Chondrocyte (in vitro differentiated cells): ENCODE measurements around the gene NR3C2. TPM values are rescaled to one million over a fixed set of nuclear protein-coding genes. Genes with fewer than 3 reads are reported as not detected.

Experiments used
- DNase-seq: peaks from one replicate; pipeline ENCODE4 v3.0.0; 2021; ENCODE audit warnings: mixed read lengths, low spot score
- H3K27ac Mint-ChIP-seq: one replicate; pipeline ENCODE4 v1.8.0; 2021; ENCODE audit warnings: mild to moderate bottlenecking, moderate library complexity, mixed read lengths; ENCODE audit not compliant: unreplicated experiment
- H3K27me3 Mint-ChIP-seq: 2 replicates; pipeline ENCODE4 v1.8.0; 2021; ENCODE audit warnings: low read depth, mixed read lengths
- H3K36me3 Mint-ChIP-seq: 2 replicates; pipeline ENCODE4 v1.8.0; 2021; ENCODE audit warnings: low read depth, mixed read lengths
- H3K4me1 Mint-ChIP-seq: 2 replicates; pipeline ENCODE4 v1.8.0; 2021; ENCODE audit warnings: low read depth, mild to moderate bottlenecking, mixed read lengths
- H3K4me3 Mint-ChIP-seq: one replicate; pipeline ENCODE4 v1.8.0; 2021; ENCODE audit warnings: mild to moderate bottlenecking, moderate library complexity, mixed read lengths; ENCODE audit not compliant: unreplicated experiment
- H3K9me3 Mint-ChIP-seq: 2 replicates; pipeline ENCODE4 v1.8.0; 2021; ENCODE audit warnings: low read depth, mixed read lengths
- total RNA-seq: library from RNA; stranded (reverse); gene quantifications from 3 replicates; pipeline ENCODE4 v1.2.1, GENCODE V29; 2021
- TF ChIP-seq, protein P1 (sequence below): fragments of 200-600 bp; sonication (generic); IDR thresholded peaks from 2 replicates; pipeline ENCODE4 v1.5.0; 2021; ENCODE audit warnings: antibody characterized with exemption, mild to moderate bottlenecking, moderate library complexity

Gene NR3C2
- total RNA-seq, 1 donor from 2014 or later, result 0.20 TPM

DNA sequence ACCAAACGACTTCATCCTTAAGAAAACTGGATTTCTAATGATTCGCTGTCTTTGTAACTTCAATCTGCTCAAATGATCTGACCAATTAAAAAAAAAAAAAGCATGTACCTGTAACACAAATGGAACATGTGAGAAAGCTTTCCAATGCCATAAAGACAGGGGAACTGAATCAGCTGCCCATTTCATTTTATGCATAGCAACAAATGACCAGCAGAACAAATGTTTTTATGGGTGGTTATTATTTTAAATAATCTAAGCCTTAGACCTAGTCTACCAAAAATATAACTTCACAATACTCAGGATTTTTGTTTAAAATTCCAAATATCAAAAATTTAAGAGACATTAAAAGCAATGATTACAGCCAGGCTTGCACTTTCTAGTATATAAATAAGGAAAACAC, 145.7 kb downstream of the NR3C2 start:
- H3K36me3 Mint-ChIP-seq, result no peaks in the 10 kb centered on the region
- H3K9me3 Mint-ChIP-seq, result peaks cover 6% of the 10 kb centered on the region
- no peak overlapping the region for H3K4me3 Mint-ChIP-seq
- TF ChIP-seq, protein P1, sequence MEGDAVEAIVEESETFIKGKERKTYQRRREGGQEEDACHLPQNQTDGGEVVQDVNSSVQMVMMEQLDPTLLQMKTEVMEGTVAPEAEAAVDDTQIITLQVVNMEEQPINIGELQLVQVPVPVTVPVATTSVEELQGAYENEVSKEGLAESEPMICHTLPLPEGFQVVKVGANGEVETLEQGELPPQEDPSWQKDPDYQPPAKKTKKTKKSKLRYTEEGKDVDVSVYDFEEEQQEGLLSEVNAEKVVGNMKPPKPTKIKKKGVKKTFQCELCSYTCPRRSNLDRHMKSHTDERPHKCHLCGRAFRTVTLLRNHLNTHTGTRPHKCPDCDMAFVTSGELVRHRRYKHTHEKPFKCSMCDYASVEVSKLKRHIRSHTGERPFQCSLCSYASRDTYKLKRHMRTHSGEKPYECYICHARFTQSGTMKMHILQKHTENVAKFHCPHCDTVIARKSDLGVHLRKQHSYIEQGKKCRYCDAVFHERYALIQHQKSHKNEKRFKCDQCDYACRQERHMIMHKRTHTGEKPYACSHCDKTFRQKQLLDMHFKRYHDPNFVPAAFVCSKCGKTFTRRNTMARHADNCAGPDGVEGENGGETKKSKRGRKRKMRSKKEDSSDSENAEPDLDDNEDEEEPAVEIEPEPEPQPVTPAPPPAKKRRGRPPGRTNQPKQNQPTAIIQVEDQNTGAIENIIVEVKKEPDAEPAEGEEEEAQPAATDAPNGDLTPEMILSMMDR, result no peak
- peaks cover 2% of the 10 kb centered on the region for H3K27me3 Mint-ChIP-seq
- no peaks in the 10 kb centered on the region for H3K4me1 Mint-ChIP-seq
- H3K27ac Mint-ChIP-seq, result no peak overlapping the region
- DNase-seq, result no peak

DNA sequence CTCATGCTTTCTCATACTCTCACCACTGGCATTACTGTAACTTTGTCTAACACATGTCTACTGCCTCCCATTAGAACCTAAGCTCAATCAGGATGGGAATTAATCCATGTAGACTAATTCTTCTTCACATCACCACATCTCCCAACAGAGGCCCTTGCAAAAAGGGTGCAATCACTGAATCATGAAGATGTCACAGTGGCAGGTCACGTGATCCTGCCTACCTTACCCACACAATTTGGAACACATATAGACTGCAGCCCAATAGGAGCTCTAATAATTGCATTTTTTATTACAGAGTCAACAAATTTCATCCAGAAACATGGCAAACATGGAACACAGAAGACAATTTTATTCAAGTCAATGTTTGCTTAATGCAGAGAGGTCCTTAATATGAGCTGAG, 146.6 kb downstream of the NR3C2 start:
- H3K9me3 Mint-ChIP-seq, result peaks cover 3% of the 10 kb centered on the region
- TF ChIP-seq, protein P1, result no peak
- no peaks in the 10 kb centered on the region for H3K36me3 Mint-ChIP-seq
- H3K4me1 Mint-ChIP-seq, result no peaks in the 10 kb centered on the region
- H3K27ac Mint-ChIP-seq, result no peak overlapping the region
- no peak for DNase-seq
- H3K27me3 Mint-ChIP-seq, result peaks cover 2% of the 10 kb centered on the region
- H3K4me3 Mint-ChIP-seq, result no peak overlapping the region

DNA sequence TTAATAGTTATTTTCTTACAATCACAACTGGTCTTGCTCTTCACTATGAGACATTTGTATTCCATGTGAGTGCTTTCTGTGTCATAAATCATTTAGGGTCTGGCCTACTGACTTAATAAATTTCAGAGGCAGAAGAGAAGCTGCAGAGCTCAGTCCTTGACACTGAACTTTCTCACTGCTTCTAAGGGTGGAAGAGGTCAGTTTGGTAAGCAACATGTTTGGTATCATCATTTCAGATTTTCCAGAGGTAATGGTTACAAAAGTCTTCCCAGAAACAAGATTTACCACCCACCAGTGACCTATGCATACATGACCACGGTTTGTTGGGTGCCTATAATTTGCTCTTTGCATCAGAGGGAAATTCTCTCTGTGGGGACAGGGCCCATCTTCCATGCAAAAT, 148.6 kb downstream of the NR3C2 start:
- peaks cover 8% of the 10 kb centered on the region for H3K27me3 Mint-ChIP-seq
- no peak for DNase-seq
- H3K4me1 Mint-ChIP-seq, result no peaks in the 10 kb centered on the region
- H3K27ac Mint-ChIP-seq, result no peak overlapping the region
- TF ChIP-seq, protein P1, result no peak
- no peaks in the 10 kb centered on the region for H3K36me3 Mint-ChIP-seq
- H3K9me3 Mint-ChIP-seq, result peaks cover 3% of the 10 kb centered on the region
- H3K4me3 Mint-ChIP-seq, result no peak overlapping the region

DNA sequence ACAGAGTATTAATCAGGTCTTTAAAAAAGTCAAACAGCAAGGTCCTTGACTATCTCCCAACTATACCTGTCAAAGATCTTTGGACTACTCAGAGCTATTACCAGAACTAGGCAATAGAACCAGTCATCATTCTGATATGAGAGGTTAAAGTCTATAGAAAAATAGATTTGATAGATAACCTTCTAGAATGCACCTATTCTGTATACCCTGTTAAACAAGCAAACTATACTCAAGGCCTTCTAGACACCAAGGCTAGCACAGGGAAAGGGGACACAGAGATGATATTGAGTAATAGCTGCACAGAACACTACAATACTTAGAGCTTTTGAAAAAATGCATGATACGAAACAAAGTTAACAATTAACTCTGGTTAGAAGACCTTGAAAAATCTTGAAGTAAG, 149.5 kb downstream of the NR3C2 start:
- H3K9me3 Mint-ChIP-seq, result no peaks in the 10 kb centered on the region
- no peak overlapping the region for H3K4me3 Mint-ChIP-seq

DNA sequence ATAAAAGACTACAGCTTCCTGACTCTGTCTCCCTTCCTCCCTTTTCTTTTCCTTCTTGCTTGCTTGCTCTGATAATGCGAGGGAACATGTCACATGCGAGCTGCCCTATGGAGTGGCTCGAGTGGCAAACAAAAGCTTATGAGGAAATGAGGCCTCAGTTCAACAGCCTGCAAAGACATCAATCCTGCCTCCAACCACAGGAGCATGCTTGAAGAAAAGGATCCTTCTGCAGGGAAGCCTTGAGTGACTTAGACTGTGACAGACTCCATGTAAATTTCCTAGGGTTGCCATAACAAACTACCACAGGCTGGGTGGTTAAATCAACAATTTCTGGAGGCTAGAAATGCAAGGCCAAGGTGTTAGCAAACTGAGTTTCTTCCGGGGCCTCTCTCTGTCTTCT, 152.5 kb downstream of the NR3C2 start:
- TF ChIP-seq, protein P1, result no peak
- DNase-seq, result no peak
- H3K9me3 Mint-ChIP-seq, result no peaks in the 10 kb centered on the region
- H3K36me3 Mint-ChIP-seq, result no peaks in the 10 kb centered on the region
- H3K27me3 Mint-ChIP-seq, result peaks cover 18% of the 10 kb centered on the region
- no peak overlapping the region for H3K4me3 Mint-ChIP-seq
- H3K4me1 Mint-ChIP-seq, result no peaks in the 10 kb centered on the region
- H3K27ac Mint-ChIP-seq, result no peak overlapping the region

More for the DNA sequence above, 149.5 kb downstream of the NR3C2 start:
- DNase-seq, result no peak
- H3K27ac Mint-ChIP-seq, result no peak overlapping the region
- peaks cover 7% of the 10 kb centered on the region for H3K27me3 Mint-ChIP-seq
- TF ChIP-seq, protein P1, result no peak
- H3K4me1 Mint-ChIP-seq, result no peaks in the 10 kb centered on the region
- H3K36me3 Mint-ChIP-seq, result no peaks in the 10 kb centered on the region
